HG03039 (cell line): ENCODE results near the gene FAM81A.
"Not testable (repeated sequence)": the region's sequence is repeated elsewhere in the genome, so short reads cannot be mapped to it uniquely, and the experiment has no call there.

Experiments used
- ATAC-seq: cut with Tn5 transposase; IDR thresholded peaks from one replicate; pipeline ENCODE4 v1.9.1; 2021; ENCODE audit warnings: mild to moderate bottlenecking, moderate library complexity; ENCODE audit not compliant: unreplicated experiment

The FAM81A gene

GRCh38 chr15:59424616-59425015, 13.4 kb upstream of the FAM81A start:
- ATAC-seq, result no peak

- ATAC-seq, result not testable (repeated sequence)
Measured at GRCh38 chr15:59428898-59429297, 9.1 kb upstream of the FAM81A start.

- no peak for ATAC-seq
Measured at GRCh38 chr15:59432389-59432788, 5.6 kb upstream of the FAM81A start.

- ATAC-seq, result no peak
Measured at GRCh38 chr15:59434481-59434880, 3.5 kb upstream of the FAM81A start.

- ATAC-seq, result no peak
Measured at GRCh38 chr15:59436774-59437141, 1.2 kb upstream of the FAM81A start.

GRCh38 chr15:59437142-59437816, 707 bp upstream of the FAM81A start:
- ATAC-seq, result no peak

GRCh38 chr15:59438625-59439290, 772 bp downstream of the FAM81A start:
- no peak for ATAC-seq

- ATAC-seq, result no peak
Measured at GRCh38 chr15:59439576-59439975, 1.6 kb downstream of the FAM81A start.

- no peak for ATAC-seq
Measured at GRCh38 chr15:59443341-59444072, 5.5 kb downstream of the FAM81A start.

- no peak for ATAC-seq
Measured at GRCh38 chr15:59444081-59444835, 6.3 kb downstream of the FAM81A start.

- ATAC-seq, result no peak
Measured at GRCh38 chr15:59444980-59445545, 7.1 kb downstream of the FAM81A start.

- ATAC-seq, result no peak
Measured at GRCh38 chr15:59446232-59446957, 8.4 kb downstream of the FAM81A start.

GRCh38 chr15:59447367-59447766, 9.4 kb downstream of the FAM81A start:
- no peak for ATAC-seq

- ATAC-seq, result no peak
Measured at GRCh38 chr15:59448871-59449270, 10.9 kb downstream of the FAM81A start.

GRCh38 chr15:59453474-59454215, 15.7 kb downstream of the FAM81A start:
- ATAC-seq, result no peak

- no peak for ATAC-seq
Measured at GRCh38 chr15:59456114-59456513, 18.1 kb downstream of the FAM81A start.

- ATAC-seq, result no peak
Measured at GRCh38 chr15:59457103-59457502, 19.1 kb downstream of the FAM81A start.

GRCh38 chr15:59461521-59461920, 23.5 kb downstream of the FAM81A start:
- no peak for ATAC-seq

- ATAC-seq, result no peak
Measured at GRCh38 chr15:59473226-59473625, 35.2 kb downstream of the FAM81A start.

- not testable (repeated sequence) for ATAC-seq
Measured at GRCh38 chr15:59475161-59475560, 37.2 kb downstream of the FAM81A start.
